ENCODE results near the gene RAPGEF4.

DNA sequence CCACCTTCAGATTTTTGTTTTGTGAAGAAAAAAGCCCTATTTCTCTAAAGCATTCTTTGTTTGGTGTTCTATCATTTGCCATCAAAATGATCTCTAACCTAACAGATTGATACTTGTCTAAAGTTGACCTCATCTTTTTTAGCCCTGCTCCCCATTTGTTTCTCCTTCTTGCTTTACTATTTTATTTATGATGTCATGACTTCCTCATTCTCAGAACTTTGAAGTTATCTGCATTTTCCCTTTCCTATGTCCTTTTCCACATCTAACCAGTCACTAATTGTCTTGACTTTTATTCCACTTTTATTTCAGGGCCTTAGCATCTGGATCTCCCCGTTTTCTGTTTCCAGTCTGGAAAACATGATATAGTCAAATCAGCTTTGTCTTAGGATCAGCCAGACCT lies 8.3 kb downstream of the RAPGEF4 start:
- TF ChIP-seq POLR2AphosphoS5 (IDR thresholded peaks at IDR 0.05; ENCODE audit: low read depth, low read length) (no peak), TAF1 (IDR thresholded peaks at IDR 0.05; ENCODE audit: borderline replicate concordance, low read depth, low read length) (no peak), POLR2A (IDR thresholded peaks at IDR 0.05; ENCODE audit: low read depth, low read length) (no peak)
